Measurements from ENCODE around the gene CTBP1.
A peak's percentile ranks its signal among the peaks of the same experiment; 100 is the strongest.

The CTBP1 gene

DNA sequence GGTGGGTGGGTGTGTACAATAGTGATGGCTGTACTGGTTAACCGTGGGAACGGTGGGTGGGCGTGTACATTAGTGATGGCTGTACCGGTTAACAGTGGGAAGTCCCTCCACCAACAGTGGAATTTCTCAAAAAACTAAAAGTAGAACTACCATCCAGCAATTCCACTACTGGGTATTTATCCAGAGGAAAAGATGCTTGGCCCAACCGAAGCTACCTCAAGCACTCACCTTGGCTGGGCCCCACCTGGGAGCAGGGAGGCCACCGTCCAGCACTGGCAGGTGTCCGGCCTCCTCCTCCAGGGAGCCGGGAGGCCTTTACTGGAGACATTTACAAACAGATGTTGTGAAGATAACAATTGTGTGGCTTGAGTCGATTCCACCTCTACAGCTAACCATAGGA is 34.8 kb upstream of the CTBP1 start:
- DNase-seq (ENCODE audit: low spot score): no peak

DNA sequence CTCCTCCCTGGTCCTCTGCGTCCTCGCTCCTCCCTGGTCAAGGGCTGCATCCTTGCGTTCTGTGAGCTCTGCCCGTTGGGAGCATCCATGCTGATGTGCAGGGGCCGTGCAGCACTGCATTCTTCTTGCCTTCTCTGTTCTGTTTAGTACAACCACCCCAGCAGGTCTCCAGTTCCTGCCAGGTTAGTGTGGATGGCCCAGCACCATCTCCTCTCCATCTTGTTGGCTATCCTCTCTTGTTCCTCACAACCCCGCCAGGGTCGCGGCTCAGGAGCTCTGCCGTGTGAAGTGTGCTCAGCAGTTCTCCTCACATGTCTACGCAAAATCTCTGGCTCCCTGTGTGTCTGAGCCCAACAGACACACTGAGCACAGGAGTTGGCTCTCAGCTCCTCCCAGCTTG is 30.3 kb upstream of the CTBP1 start:
- no peak for DNase-seq (ENCODE audit: low spot score)

DNA sequence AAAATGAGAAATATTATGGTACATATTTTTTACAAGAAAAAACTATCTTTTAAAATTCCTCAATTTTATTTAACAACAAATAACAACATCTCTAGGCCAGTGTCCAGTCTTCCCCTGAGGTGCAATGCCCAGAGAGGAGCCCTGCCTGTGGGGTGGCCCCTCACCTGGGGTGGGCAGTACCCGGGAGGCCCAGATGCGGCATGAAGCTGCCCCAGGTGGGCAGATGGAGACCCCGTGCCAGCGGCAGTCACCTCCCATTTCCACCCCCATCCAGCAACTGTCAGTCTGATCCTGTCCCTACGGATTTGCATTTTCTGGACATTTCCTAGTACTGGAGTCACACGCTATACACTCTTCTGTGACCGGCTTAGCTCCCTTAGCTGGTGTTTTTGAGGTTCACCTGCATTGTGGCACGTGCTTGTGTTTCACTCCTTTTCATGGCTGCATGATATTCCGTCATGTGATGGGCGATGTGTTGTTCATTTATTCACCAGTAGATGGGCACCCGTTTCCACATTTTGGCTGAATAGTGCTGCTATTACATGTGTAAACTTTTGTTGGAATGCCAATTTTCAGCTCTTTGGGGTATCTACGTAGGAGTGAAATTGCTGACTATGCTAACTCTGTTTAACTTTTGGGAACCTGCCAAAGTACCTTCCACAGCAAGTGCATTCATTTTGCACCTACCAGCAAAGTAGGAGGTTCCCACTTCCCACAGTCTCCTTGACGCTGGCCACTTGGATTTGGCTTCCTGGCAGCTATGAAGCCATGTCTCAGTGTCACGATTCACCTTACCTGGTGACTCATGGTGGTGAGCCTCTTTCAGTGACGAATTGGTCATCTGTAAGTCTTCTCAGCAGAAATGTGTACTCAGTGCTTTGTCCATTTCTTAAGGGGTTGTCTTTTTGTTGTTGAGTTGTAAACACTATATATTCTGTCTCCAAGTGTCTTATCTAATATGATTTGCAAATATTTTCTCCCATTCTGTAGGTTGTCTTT is 29.0 kb upstream of the CTBP1 start:
- peak; percentile 10 for DNase-seq (ENCODE audit: low spot score)

DNA sequence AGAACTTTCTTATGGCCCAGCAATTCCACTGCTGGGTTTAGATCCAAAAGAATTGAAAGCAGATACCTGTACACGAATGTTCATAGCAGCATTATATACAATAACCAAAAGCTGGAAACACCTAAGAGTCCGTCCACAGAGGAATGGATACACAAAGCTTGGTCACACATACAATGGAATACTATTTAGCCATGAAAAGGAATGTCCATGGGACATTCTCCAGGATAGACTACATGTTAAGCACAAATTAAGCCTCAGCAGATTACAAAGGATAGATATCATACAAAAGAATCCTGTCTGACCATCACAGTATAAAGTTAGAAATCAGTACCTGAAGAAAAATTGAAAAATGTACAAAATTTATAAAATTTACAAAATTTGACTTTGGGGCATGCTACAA is 28.1 kb upstream of the CTBP1 start:
- DNase-seq (ENCODE audit: low spot score): no peak

DNA sequence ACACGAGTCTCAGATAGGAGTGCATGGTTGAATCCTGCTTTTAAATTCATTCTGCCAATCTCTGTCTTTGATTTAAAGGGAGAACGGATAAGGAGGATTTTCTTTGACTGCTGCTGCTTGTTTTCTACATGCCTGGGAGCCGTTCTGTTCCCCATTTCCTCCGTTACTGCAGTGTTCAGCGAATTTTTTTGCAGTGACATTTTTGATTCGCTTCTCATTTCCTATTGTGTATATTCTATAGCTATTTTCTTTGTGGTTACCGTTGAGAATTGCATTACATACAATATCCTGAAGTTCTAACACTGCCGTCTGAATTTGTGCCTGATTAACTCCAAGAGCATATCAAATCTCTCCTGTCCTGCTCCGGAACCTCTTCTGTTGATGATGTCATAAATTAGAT is 25.9 kb upstream of the CTBP1 start:
- DNase-seq (ENCODE audit: low spot score): no peak

DNA sequence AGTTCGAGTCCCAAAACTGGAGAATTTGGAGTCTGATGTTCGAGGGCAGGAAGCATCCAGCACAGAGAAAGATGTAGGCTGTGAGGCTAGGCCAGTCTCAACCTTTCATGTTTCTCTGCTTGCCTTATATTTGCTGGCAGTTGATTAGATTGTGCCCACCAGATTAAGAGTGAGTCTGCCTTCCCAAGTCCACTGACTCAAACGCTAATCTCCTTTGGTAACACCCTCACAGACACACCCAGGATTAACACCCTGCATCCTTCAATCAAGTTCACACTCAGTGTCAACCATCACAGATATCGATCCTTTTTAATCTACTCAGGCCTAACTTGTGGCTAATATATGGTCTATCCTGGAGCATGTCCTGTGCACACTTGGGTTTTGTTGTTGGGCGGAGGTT is 22.8 kb upstream of the CTBP1 start:
- no peak for DNase-seq (ENCODE audit: low spot score)

DNA sequence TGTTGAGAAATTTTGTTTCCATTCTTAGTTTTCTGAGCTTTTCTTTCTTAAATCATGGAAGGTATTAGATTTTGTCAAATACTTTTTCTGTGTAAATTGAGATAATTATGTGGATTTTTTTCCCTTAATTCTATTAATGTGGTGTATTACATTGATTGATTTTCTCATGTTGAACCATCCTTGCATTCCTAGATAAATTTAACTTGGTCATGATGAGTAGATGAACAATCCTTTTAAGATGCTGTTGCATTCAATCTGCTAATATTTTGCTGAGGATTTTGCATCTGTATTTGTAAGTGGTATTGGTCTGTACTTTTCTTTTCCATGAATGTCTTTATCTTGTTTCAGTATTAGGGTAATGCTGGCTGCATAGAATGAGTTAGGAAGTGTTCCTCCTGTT is 20.3 kb upstream of the CTBP1 start:
- no peak for DNase-seq (ENCODE audit: low spot score)

DNA sequence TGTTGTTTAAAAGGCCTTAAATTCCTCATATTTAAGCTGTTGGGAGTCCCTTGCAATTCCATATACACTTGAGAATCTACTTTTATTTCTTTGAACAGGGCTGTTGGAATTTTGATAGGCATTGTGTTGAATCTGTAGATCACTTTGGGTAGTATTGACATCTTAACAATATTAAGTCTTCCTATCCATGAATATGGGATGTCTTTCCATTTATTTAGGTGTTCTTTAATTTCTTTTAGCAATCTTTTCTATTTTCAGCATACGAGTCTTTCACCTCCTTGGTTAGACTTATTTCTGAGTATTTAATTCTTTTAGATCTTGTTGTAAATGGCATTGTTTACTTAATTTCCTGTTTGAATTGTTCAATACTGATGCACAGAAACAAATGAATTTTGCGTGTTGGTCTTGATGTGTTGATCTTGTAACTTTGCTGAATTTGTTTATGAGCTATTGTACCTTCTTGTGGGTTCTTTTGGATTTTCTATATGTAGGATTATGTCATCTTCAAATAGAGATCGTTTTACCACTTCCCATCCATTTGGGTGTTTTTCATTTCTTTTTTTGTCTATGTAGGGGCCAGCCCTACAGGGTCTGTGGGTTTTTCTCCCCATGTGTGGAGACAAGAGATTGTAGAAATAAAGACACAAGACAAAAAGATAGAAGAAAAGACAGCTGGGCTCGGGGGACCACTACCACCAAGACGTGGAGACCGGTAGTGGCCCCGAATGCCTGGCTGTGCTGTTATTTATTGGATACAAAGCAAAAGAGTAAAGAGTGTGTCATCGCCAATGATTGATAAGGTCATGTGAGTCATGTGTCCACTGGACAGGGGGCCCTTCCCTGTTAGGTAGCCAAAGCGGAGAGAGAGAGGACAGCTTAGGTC is 18.2 kb upstream of the CTBP1 start:
- DNase-seq (ENCODE audit: low spot score): no peak

DNA sequence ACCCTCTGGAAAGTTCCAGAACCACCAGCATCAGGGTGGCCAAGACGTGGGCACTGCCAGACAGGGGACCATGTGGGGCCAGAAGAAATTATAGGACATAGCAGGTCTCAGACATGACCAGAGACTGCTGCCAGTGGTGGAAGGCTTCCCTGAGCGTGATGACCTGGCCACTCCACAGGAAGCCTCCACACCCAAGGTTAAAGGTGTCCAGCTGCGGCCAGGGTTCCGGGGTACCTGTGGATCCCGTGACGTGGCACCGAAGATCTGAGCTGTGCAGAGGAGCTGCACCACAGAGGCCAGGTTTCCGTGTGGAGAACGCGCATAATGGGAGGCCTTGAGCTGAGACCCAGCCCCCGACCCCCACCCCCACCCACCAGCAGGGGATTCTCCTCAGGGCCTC is 16.4 kb upstream of the CTBP1 start:
- DNase-seq (ENCODE audit: low spot score): no peak

DNA sequence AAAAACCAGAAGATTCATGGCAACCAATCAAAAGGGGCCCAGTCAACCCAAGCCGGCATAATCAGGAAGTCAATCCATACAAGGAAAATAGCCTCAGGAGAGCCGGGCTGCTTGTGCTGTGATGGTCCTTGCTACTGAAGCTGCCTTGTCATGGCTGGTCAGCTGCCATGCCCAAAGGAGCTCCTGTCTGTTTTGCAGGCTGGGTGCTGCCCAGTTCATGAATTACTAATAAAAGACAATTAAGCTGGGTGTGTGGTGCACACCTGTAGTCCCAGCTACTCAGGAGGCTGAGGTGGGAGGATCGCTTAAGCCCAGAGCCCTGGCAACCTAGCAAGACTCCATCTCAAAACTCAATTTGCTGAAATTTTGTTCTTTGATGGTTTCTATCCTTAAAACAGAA is 16.0 kb upstream of the CTBP1 start:
- no peak for DNase-seq (ENCODE audit: low spot score)

DNA sequence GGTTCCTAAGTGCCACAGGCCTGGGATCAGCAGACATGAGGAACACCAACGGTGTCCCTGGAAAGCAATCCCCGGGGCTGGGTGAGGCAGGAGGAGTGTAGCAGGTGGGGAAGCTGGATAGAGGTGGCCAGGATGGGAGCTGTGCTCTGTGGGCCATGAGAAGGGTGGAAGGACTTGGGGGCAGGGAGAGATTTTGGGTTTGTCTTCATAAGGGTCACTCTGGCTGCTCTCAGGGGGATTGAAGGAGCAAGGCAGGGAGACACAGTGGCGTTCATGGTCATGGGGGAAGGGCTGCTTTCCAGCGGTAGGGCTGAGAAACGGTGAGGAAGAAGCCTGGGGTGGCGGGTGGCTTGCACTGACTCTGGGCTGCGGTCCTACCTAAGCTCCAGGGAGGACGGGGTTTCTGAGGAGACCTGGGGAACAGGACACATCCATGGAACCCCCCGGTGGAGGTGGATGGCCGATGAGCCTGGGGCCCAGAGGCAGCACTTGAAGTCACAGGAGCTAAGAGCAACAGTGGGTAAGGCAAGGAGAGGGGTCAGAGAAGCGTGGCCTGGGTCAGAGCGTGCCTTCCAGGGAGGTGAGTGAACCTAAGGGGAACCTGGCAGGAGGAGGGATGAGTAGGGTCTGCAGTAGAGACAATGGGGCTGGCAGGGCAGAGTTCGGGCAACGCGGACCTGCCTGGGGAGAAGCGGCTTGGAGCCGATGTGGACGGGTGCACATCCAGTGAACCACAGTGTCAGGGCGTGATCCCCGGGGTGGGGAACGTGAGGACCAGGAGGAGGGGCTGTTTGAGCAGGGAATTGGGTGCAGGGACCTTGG is 12.4 kb upstream of the CTBP1 start:
- no peak for DNase-seq (ENCODE audit: low spot score)

DNA sequence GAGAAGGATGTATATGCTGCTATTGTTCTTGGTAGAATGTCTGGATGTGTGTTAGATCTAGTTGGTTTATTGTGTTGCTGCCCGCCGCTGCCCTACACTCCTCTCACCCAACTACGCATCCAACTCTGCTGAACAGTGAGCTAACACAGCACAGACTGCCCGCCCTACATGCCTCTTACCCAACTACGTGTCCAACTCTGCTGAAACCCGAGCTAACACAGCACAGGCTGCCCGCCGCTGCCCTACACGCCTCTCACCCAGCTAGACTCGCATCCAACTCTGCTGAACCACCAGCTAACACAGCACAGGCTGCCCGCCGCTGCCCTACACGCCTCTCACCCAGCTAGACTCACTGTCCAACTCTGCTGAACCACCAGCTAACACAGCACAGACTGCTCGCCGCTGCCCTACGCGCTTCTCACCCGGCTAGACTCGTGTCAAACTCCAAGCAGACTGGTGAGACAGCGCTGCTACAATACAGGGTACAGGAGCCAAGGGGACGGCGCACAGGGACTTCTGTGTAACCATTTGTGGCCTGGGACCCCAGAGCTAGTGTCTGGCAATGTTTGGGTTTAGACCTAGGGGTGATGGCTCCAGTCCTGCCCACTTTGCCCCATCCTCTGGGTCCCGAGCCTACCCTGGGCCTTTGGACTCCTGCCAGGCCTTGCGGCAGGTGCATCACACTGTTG is 11.6 kb upstream of the CTBP1 start:
- no peak for DNase-seq (ENCODE audit: low spot score)

DNA sequence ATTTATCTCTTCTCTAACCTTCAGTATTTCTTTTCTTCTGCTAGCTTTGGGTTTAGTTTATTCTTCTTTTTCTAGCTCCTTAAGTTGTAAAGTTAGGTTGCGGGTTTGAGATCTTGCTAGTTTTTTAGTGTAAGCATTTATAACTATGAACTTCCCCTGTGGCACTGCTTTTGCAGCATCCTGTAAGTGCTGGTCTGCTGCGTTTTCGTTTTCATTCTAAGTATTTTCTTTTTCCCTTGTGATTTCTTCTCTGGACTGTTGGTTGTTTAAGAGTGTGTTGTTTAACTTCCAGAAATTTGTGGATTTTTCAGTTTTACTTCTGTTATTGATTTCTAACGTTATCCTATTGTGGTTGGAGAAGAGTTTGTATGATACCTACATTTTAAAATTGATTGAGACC is 11.0 kb upstream of the CTBP1 start:
- DNase-seq (ENCODE audit: low spot score): no peak

DNA sequence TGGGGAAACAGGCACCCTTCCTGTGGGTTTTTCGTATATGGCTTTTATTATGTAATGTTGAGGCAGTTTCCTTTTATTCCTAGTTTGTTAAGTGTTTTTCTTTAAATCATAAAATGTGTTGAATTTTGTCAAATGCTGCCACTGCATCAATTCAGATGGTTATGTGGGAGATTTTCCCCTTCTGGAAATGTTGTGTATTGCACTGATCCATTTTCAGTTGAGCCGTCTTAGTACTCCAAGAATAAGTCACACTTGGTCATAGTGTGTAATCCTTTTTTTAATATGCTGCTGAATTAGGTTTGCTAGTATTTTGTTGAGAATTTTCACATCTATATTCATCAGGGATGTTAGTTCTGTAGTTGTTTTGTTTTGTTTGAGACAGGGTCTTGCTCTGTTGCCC is 9.5 kb upstream of the CTBP1 start:
- DNase-seq (ENCODE audit: low spot score): no peak

DNA sequence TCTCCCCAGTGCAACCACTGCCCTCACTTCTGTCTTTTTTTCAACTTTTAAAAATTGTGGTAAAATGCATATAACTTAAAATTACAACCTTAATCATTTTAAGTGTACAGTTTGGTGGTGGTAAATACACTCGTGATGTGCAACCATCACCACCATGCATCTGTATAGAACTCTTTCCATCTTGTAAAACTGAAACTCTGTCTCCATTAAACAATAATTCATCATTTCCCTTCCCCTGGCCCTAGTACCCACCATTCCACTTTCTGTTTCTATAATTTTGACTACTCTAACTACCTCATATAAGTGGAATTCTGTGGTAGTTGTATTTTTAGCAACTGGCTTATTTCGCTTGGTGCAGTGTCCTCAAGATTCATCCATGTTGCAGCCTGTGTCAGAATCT is 6.8 kb upstream of the CTBP1 start:
- no peak for DNase-seq (ENCODE audit: low spot score)

DNA sequence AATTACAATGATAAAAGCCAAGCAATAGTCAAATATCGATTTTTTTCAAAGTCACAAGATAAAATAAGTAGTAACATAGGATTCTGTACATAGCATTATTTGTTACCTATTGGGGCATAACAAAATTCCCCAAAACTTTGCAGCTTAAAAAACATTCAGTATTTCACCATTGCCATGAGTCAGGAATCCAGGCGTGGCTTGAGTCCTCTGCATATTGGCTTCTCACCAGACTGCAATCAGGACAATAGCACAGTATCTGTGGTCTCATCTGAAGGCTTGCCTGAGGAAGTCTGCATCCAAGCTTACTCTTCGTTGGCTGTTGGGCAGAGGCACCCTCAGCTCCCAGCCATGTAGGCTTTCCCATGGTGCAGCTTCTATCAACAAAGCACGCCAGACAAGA is 6.2 kb upstream of the CTBP1 start:
- no peak for DNase-seq (ENCODE audit: low spot score)

DNA sequence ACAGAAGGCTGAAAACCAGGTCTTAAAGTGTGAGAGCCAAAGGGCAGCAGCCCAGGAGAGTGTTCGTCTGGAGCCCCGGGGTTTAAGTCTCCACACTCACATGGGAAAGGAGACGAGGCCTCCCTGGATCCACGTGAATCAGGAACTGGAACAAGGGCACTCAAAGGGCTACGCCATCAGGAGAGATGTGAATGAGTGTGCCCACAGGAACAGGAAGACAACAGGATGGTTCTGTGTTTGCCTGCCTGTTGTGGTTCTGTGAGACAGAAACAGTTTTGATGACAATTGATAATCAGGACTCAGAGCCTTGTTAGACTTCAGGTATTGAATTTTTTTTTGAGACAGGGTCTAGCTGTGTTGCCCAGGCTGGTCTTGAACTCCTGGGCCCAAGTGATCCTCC is 4.9 kb upstream of the CTBP1 start:
- no peak for DNase-seq (ENCODE audit: low spot score)

DNA sequence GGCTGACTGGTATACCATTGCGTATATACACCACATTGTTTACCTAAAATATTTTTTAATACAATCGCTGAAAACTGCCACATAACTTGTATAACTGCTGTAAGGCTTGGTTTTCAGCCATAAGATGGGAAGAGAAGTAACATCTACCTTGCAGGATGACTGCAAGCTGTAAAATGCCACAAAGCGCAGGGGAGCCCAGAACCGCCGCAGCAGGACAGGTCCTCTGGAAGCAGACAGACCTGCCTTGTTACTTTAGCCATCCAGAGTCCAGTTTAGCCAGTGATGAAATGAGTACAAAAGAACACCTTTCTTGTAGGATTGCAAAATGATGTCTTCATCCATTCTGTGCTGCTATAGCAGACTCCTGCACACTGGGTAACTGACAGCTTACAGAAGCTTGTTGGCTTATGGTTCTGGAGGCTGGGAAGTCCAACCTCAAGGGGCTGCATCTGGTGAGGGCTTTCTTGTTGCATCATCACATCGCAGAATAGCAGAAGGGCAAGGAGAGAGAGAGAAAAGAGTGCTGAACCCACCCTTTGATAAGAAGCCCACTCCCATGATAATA is 4.1 kb upstream of the CTBP1 start:
- no peak for DNase-seq (ENCODE audit: low spot score)

DNA sequence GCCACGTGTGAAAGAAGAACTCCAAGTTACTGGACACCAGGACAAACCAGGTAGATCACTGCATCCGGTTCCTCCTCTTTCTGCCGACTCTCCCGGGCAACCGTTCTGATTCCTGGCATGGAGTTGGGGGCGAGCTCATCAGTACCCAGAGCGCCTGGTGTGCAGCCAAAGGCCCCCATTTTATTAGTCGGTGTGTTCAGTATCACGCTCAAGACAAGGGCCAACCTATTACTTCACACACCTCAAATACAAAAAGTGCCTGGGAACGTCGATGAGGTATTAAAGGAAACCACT is 2.8 kb upstream of the CTBP1 start:
- no peak for DNase-seq (ENCODE audit: low spot score)

DNA sequence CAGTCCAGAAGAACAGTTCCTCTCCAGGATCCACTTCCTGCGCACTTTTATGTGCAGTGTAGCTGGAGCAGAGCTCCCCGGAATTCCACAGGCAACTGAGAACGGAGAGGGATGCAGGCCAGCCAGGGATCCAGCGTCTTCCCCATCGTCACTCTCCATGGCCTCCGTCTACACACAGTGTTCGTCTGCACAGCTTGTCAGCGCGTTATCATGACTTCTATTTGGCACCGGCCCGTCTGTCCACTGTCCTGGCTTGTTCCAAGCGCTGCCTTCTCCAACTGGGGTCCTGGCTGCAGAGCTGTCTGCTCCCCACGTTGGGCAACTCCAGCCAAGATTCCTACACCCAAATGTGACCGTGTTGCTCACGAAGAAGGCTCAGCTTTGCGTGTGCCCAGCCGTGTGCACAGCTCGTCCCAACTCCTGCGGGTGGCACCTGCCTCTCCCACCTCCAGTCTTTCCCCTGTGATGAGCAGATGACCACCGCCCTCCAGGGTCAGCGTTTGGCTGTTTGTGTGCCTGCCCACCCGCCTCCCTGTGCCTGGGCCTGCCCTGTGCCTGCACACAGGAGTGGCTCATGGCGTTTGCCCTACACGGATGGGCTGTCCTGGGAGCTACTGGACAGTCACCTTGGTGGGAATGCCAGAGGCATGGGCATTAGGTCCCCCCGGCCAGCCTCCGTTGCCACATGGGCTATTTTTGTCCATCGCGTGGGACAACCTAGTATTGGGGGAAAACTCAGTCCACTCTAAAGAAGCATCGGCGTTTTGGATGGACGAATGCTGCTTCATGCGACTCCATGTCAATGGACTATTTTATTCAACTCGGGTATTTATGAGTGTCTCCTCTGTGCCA is 2.2 kb upstream of the CTBP1 start:
- DNase-seq (ENCODE audit: low spot score): no peak

DNA sequence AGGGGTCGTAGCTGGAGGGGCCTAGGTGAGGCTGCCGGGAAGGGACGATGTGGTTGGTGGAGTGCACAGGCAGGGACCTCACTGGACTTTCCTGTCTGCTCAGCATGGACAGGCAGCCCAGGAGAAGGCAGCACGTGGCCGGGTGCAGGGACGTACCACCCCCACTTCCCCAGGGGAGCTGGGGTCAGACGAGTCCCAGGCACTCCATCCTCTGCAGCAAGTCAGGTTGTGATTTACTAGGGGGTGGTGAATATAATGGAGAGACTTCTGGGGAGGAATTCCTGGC is 1.5 kb upstream of the CTBP1 start:
- DNase-seq (ENCODE audit: low spot score): no peak

All from CD4-positive, alpha-beta T cell treated with Interleukin-2 at 100 ng/mL for 4 hours (primary cell).